Measurements from ENCODE around the gene PDXP.

DNA sequence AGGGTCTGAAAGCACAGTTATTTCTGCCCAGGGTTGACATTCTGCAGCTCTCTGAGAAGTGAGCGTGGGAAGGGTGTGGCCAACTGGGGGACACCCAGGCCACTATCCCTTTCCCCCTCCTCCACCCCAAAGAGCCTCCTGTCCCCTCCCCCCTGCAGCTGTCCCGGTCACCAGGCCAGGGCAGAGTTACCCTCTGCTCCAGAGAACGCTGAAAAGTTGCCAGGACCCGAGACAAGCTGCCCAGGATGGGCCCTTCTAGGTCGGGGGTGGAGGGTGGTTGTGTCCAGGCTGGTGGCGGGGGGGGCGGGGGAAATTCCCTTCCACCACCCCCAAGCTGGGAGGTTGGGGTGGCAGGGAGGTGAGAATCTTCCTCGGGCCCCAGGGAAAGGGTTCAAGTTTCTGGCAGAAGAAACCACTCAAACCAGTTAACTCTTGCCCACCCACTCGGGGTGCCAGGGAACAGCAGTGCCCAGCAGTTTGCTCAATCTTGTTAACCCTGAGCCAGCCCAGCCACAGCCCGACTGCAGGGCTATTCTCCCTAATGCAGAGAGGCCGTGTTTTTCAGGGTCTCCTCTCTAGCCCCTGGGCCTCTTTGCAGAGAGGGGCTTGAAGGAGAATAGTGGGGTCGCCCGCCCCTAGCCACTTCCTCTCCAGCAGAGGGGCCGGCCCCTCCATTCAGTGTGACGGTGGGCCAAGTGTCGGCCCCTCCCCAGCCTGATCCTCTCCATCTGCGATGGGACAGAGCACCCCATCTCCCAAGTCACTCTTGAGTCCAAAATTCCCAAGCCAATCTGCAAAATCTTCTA lies 17.6 kb downstream of the PDXP start:
- TF ChIP-seq EP300 (IDR thresholded peaks at IDR 0.05) (no peak), POLR2A (IDR thresholded peaks at IDR 0.05) (no peak), POLR2AphosphoS5 (IDR thresholded peaks at IDR 0.05) (no peak)
- TF ChIP-seq, protein P1, sequence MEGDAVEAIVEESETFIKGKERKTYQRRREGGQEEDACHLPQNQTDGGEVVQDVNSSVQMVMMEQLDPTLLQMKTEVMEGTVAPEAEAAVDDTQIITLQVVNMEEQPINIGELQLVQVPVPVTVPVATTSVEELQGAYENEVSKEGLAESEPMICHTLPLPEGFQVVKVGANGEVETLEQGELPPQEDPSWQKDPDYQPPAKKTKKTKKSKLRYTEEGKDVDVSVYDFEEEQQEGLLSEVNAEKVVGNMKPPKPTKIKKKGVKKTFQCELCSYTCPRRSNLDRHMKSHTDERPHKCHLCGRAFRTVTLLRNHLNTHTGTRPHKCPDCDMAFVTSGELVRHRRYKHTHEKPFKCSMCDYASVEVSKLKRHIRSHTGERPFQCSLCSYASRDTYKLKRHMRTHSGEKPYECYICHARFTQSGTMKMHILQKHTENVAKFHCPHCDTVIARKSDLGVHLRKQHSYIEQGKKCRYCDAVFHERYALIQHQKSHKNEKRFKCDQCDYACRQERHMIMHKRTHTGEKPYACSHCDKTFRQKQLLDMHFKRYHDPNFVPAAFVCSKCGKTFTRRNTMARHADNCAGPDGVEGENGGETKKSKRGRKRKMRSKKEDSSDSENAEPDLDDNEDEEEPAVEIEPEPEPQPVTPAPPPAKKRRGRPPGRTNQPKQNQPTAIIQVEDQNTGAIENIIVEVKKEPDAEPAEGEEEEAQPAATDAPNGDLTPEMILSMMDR (IDR thresholded peaks at IDR 0.05): no peak

Measured in sigmoid colon (tissue), 4 donors.